Suppressor macrophage (primary cell): ENCODE data around the gene TDG.
"Not testable (repeated sequence)": the region's sequence is repeated elsewhere in the genome, so short reads cannot be mapped to it uniquely, and the experiment has no call there.

Source experiments
- DNase-seq, 4 experiments: peaks; one replicate each; pipeline ENCODE4 v3.0.0-alpha.2; 2020 to 2022

TDG gene

GRCh38 chr12:103960616-103961227 is 5.0 kb upstream of the TDG start:
- DNase-seq = peak in 2 of 4 experiments; percentile 16 to 44

GRCh38 chr12:103962493-103962892 is 3.2 kb upstream of the TDG start:
- DNase-seq = no peak

- DNase-seq = no peak
Measured at GRCh38 chr12:103964805-103965204, 867 bp upstream of the TDG start.

GRCh38 chr12:103965255-103965589 is 450 bp upstream of the TDG start:
- no peak for DNase-seq

- no peak for DNase-seq
Measured at GRCh38 chr12:103966736-103967135, 1.1 kb downstream of the TDG start.

- DNase-seq = no peak
Measured at GRCh38 chr12:103969391-103969790, 3.7 kb downstream of the TDG start.

- no peak for DNase-seq
Measured at GRCh38 chr12:103973909-103974308, 8.2 kb downstream of the TDG start.

GRCh38 chr12:103975368-103975767 is 9.7 kb downstream of the TDG start:
- DNase-seq = no peak

GRCh38 chr12:103978384-103978982 is 12.8 kb downstream of the TDG start:
- DNase-seq = peak in 2 of 4 experiments; percentile 38 to 40

- DNase-seq = no peak
Measured at GRCh38 chr12:103986829-103987228, 21.2 kb downstream of the TDG start.

- no peak for DNase-seq
Measured at GRCh38 chr12:103994235-103994634, 28.6 kb downstream of the TDG start.

- DNase-seq = no peak
Measured at GRCh38 chr12:103996595-103996994, 30.9 kb downstream of the TDG start.

GRCh38 chr12:103997286-103997900 is 31.7 kb downstream of the TDG start:
- no peak for DNase-seq

- no peak for DNase-seq
Measured at GRCh38 chr12:103998976-103999375, 33.3 kb downstream of the TDG start.

GRCh38 chr12:104000807-104001434 is 35.2 kb downstream of the TDG start:
- no peak for DNase-seq

- DNase-seq = no peak
Measured at GRCh38 chr12:104002686-104003085, 37.0 kb downstream of the TDG start.

GRCh38 chr12:104003596-104003995 is 37.9 kb downstream of the TDG start:
- DNase-seq = no peak

GRCh38 chr12:104006929-104007328 is 41.3 kb downstream of the TDG start:
- DNase-seq = no peak

- DNase-seq = no peak
Measured at GRCh38 chr12:104010121-104010520, 44.4 kb downstream of the TDG start.

- no peak for DNase-seq
Measured at GRCh38 chr12:104010606-104011169, 45.0 kb downstream of the TDG start.

- no peak for DNase-seq
Measured at GRCh38 chr12:104011253-104011652, 45.6 kb downstream of the TDG start.

GRCh38 chr12:104012331-104012730 is 46.7 kb downstream of the TDG start:
- DNase-seq = no peak

GRCh38 chr12:104021862-104022261 is 56.2 kb downstream of the TDG start:
- not testable (repeated sequence) for DNase-seq

GRCh38 chr12:104022786-104023185 is 57.1 kb downstream of the TDG start:
- no peak for DNase-seq
